Measurements from ENCODE around the gene UPK3A. TPM values are rescaled to one million over a fixed set of nuclear protein-coding genes. Genes with fewer than 3 reads are reported as not detected.

UPK3A gene
- polyA plus RNA-seq, 1 donor from 2014 or later, result not detected

GRCh38 chr22:45317551-45318167 is 32.9 kb downstream of the UPK3A start:
- Histone ChIP-seq H3K9ac (ENCODE audit: low read length) (no peak overlapping the region), H3K9me2 (ENCODE audit: insufficient read depth, low read length) (no peaks in the 10 kb centered on the region), H3K36me3 (ENCODE audit: insufficient read depth, low read length) (no peaks in the 10 kb centered on the region), H3K4me3 (ENCODE audit: low read length) (no peak overlapping the region), H3K27me3 (ENCODE audit: insufficient read depth, low read depth, low read length) (no peaks in the 10 kb centered on the region), H3K27ac (ENCODE audit: low read length) (no peak overlapping the region), H3F3A (ENCODE audit: insufficient read depth, low read length, poor library complexity, severe bottlenecking) (no peaks in the 10 kb centered on the region), H3K4me2 (ENCODE audit: low read length) (no peak overlapping the region), H2AFZ (ENCODE audit: low read depth, low read length) (no peak overlapping the region), H3K9me3 (ENCODE audit: low read length) (no peaks in the 10 kb centered on the region), H3K79me2 (replicated peaks; ENCODE audit: insufficient read depth, low read length) (no peaks in the 10 kb centered on the region), H4K20me1 (ENCODE audit: insufficient read depth) (no peaks in the 10 kb centered on the region)
- TF ChIP-seq CTCF (IDR thresholded peaks at IDR 0.05; ENCODE audit: poor library complexity, severe bottlenecking) (no peak), REST (IDR thresholded peaks at IDR 0.05; ENCODE audit: borderline replicate concordance) (no peak), EP300 (conservative IDR thresholded peaks at IDR 0.05; ENCODE audit: poor library complexity, severe bottlenecking) (no peak), MXI1 (conservative IDR thresholded peaks at IDR 0.05; ENCODE audit: poor library complexity, severe bottlenecking) (no peak), RAD21 (conservative IDR thresholded peaks at IDR 0.05) (no peak), TAF1 (IDR thresholded peaks at IDR 0.05; ENCODE audit: low read depth) (no peak), EZH2 (IDR thresholded peaks at IDR 0.05; ENCODE audit: borderline replicate concordance, insufficient read depth, low read length, poor library complexity, severe bottlenecking) (no peak), POLR2AphosphoS5 (IDR thresholded peaks at IDR 0.05) (no peak), SMC3 (conservative IDR thresholded peaks at IDR 0.05; ENCODE audit: poor library complexity) (no peak)

- no peaks in the 10 kb centered on the region for H3F3A ChIP-seq (ENCODE audit: insufficient read depth, low read length, poor library complexity, severe bottlenecking)
- H3K4me2 ChIP-seq (ENCODE audit: low read length), result no peak overlapping the region
- H3K9ac ChIP-seq (ENCODE audit: low read length), result no peak overlapping the region
- TF ChIP-seq SMC3 (conservative IDR thresholded peaks at IDR 0.05; ENCODE audit: poor library complexity) (no peak), EZH2 (IDR thresholded peaks at IDR 0.05; ENCODE audit: borderline replicate concordance, insufficient read depth, low read length, poor library complexity, severe bottlenecking) (no peak), TAF1 (IDR thresholded peaks at IDR 0.05; ENCODE audit: low read depth) (no peak), CTCF (IDR thresholded peaks at IDR 0.05; ENCODE audit: poor library complexity, severe bottlenecking) (no peak), MXI1 (conservative IDR thresholded peaks at IDR 0.05; ENCODE audit: poor library complexity, severe bottlenecking) (no peak)
- no peak overlapping the region for H3K4me3 ChIP-seq (ENCODE audit: low read length)
- H4K20me1 ChIP-seq (ENCODE audit: insufficient read depth), result no peaks in the 10 kb centered on the region
- H3K27me3 ChIP-seq (ENCODE audit: insufficient read depth, low read depth, low read length), result no peaks in the 10 kb centered on the region
- no peak overlapping the region for H2AFZ ChIP-seq (ENCODE audit: low read depth, low read length)
- no peak overlapping the region for H3K27ac ChIP-seq (ENCODE audit: low read length)
- no peaks in the 10 kb centered on the region for H3K9me3 ChIP-seq (ENCODE audit: low read length)
- H3K79me2 ChIP-seq (replicated peaks; ENCODE audit: insufficient read depth, low read length), result no peaks in the 10 kb centered on the region
- H3K36me3 ChIP-seq (ENCODE audit: insufficient read depth, low read length), result no peaks in the 10 kb centered on the region
- H3K9me2 ChIP-seq (ENCODE audit: insufficient read depth, low read length), result no peaks in the 10 kb centered on the region
Measured at GRCh38 chr22:45318168-45318557, 33.4 kb downstream of the UPK3A start.

Measured in neural cell (in vitro differentiated cells).